ENCODE data around the gene GPRC5A. TPM values are rescaled to one million over a fixed set of nuclear protein-coding genes. Genes with fewer than 3 reads are reported as not detected.

The GPRC5A gene
- total and polyA plus RNA-seq, 10 of the 15 experiments (the other 5 are each of a cell fraction or from before 2014, with no cell fraction given) = 0.10 to 2.8 (median 1.1) TPM

GRCh38 chr12:12908252-12908651 lies 16.9 kb downstream of the GPRC5A start:
- Histone ChIP-seq H3K27me3 (replicated peaks in 1 of 2; ENCODE audit: control insufficient read depth in 2 of 2, insufficient read depth in 2 of 2, low read length in 1 of 2) (no peaks in the 10 kb centered on the region; a peak in 1 of 4 replicates), H3K27ac (ENCODE audit: control insufficient read depth, insufficient read depth) (no peak overlapping the region), H3K79me2 (ENCODE audit: control insufficient read depth, insufficient read depth, low read length) (no peaks in the 10 kb centered on the region), H3K36me3 (ENCODE audit: control insufficient read depth in 2 of 2, insufficient read depth in 2 of 2, low read length in 1 of 2) (no peaks in the 10 kb centered on the region), H3K4me3 (no peak overlapping the region), H3K9ac (ENCODE audit: control insufficient read depth, insufficient read depth, low read length) (no peak overlapping the region), H3K9me3 (replicated peaks; ENCODE audit: control insufficient read depth, insufficient read depth, low read length) (no peaks in the 10 kb centered on the region), H4K20me1 (ENCODE audit: control insufficient read depth, insufficient read depth) (no peaks in the 10 kb centered on the region), H2AFZ (ENCODE audit: control insufficient read depth, low read depth, low read length) (no peak overlapping the region), H3K4me2 (ENCODE audit: control insufficient read depth, insufficient read depth) (no peak overlapping the region), H3K4me1 (ENCODE audit: control insufficient read depth, insufficient read depth, low read length) (peaks cover 5% of the 10 kb centered on the region; the same call in 1 of the 2 replicates)
- no peak for ATAC-seq
- RAD21 ChIA-PET (ENCODE audit: unreplicated experiment) = no interaction called here
- no TSS peak for BruUV-seq (replicated peaks)
- no peak for TF ChIP-seq RAD21 (IDR thresholded peaks at IDR 0.05; ENCODE audit: insufficient read depth, low read depth, low read length)
- TF ChIP-seq CHD1 (IDR thresholded peaks at IDR 0.05; ENCODE audit: low read depth, low read length) = no peak
- no peak for TF ChIP-seq CREB1 (IDR thresholded peaks at IDR 0.05; ENCODE audit: low read depth)
- no peak for TF ChIP-seq MAX (IDR thresholded peaks at IDR 0.05; ENCODE audit: low read depth, low read length)
- TF ChIP-seq FOS (IDR thresholded peaks at IDR 0.05; ENCODE audit: borderline replicate concordance, extremely low read depth, insufficient read length) = no peak
- TF ChIP-seq E2F4 (IDR thresholded peaks at IDR 0.05; ENCODE audit: low read depth, low read length) = no peak
- TF ChIP-seq USF1 (IDR thresholded peaks at IDR 0.05; ENCODE audit: borderline replicate concordance, extremely low read length, insufficient read depth, low read depth, low read length) = no peak
- TF ChIP-seq HSF1 (IDR thresholded peaks at IDR 0.05; ENCODE audit: low read depth, low read length) = no peak
- TF ChIP-seq CBX5 (IDR thresholded peaks at IDR 0.05; ENCODE audit: low read depth) = no peak
- TF ChIP-seq NFYA (IDR thresholded peaks at IDR 0.05; ENCODE audit: borderline replicate concordance, low read depth, low read length) = no peak
- no peak for TF ChIP-seq SKIL (IDR thresholded peaks at IDR 0.05; ENCODE audit: low read depth, poor library complexity, severe bottlenecking)
- no peak for TF ChIP-seq SREBF2 (IDR thresholded peaks at IDR 0.05; ENCODE audit: low read length)
- TF ChIP-seq DPF2 (IDR thresholded peaks at IDR 0.05) = no peak
- TF ChIP-seq JUNB (IDR thresholded peaks at IDR 0.05) = no peak
- no peak for TF ChIP-seq ZBED1 (IDR thresholded peaks at IDR 0.05; ENCODE audit: borderline replicate concordance)
- no peak for TF ChIP-seq CEBPB (IDR thresholded peaks at IDR 0.05; ENCODE audit: borderline replicate concordance in 1 of 2, low read depth in 2 of 2, low read length in 2 of 2)
- no peak for FAIRE-seq
- SMC1A ChIA-PET (ENCODE audit: uncharacterized antibody, unreplicated experiment) = no interaction called here
- DNase-seq (ENCODE audit: low read depth, low spot score) = no peak
- CTCF ChIA-PET = interaction anchor here (1.2 kb wide), 1 partner anchor 304 kb away, joined by 5 read pairs; no protein-coding TSS in a partner anchor
- 47% methylated on average over 14 of the region's 14 CpGs for WGBS (ENCODE audit: insufficient coverage, insufficient replicate concordance, low lambda C conversion rate, missing lambda C conversion rate)
- in situ Hi-C loops (cut with MboI) = no loop called here
- intact Hi-C loops (cut with micrococcal nuclease; ENCODE audit: unreplicated experiment) = no loop called here
- POLR2A ChIA-PET = no interaction called here

All from GM12878 (cell line).